ENCODE results near the gene CFAP251. TPM values are rescaled to one million over a fixed set of nuclear protein-coding genes. Genes with fewer than 3 reads are reported as not detected.
"Not testable (repeated sequence)": the region's sequence is repeated elsewhere in the genome, so short reads cannot be mapped to it uniquely, and the experiment has no call there.

Gene CFAP251
- total RNA-seq, 1 experiment from 2014 or later: 5.2 TPM

- no peak for DNase-seq (ENCODE audit: low spot score)
Measured at GRCh38 chr12:122026706-122027333, 108.4 kb downstream of the CFAP251 start.

- no peak for DNase-seq (ENCODE audit: low spot score)
Measured at GRCh38 chr12:122028165-122028904, 109.9 kb downstream of the CFAP251 start.

GRCh38 chr12:122028905-122029560 lies 110.6 kb downstream of the CFAP251 start:
- DNase-seq (ENCODE audit: low spot score): no peak

GRCh38 chr12:122029620-122030423 lies 111.4 kb downstream of the CFAP251 start:
- no peak for DNase-seq (ENCODE audit: low spot score)

- no peak for DNase-seq (ENCODE audit: low spot score)
Measured at GRCh38 chr12:122030424-122031035, 112.1 kb downstream of the CFAP251 start.

- peak; percentile 27 for DNase-seq (ENCODE audit: low spot score)
Measured at GRCh38 chr12:122031342-122032216, 113.2 kb downstream of the CFAP251 start.

GRCh38 chr12:122032580-122032979 lies 114.2 kb downstream of the CFAP251 start:
- no peak for DNase-seq (ENCODE audit: low spot score)

GRCh38 chr12:122035292-122035691 lies 116.9 kb downstream of the CFAP251 start:
- no peak for DNase-seq (ENCODE audit: low spot score)

GRCh38 chr12:122036153-122036552 lies 117.8 kb downstream of the CFAP251 start:
- DNase-seq (ENCODE audit: low spot score): no peak

GRCh38 chr12:122040579-122041386 lies 122.4 kb downstream of the CFAP251 start:
- DNase-seq (ENCODE audit: low spot score): no peak

GRCh38 chr12:122041458-122041857 lies 123.1 kb downstream of the CFAP251 start:
- not testable (repeated sequence) for DNase-seq (ENCODE audit: low spot score)

GRCh38 chr12:122042910-122043309 lies 124.5 kb downstream of the CFAP251 start:
- no peak for DNase-seq (ENCODE audit: low spot score)

GRCh38 chr12:122043476-122043875 lies 125.1 kb downstream of the CFAP251 start:
- DNase-seq (ENCODE audit: low spot score): no peak

- no peak for DNase-seq (ENCODE audit: low spot score)
Measured at GRCh38 chr12:122045262-122045661, 126.9 kb downstream of the CFAP251 start.

- DNase-seq (ENCODE audit: low spot score): no peak
Measured at GRCh38 chr12:122046145-122046544, 127.8 kb downstream of the CFAP251 start.

- no peak for DNase-seq (ENCODE audit: low spot score)
Measured at GRCh38 chr12:122048151-122048550, 129.8 kb downstream of the CFAP251 start.

GRCh38 chr12:122049827-122050226 lies 131.4 kb downstream of the CFAP251 start:
- no peak for DNase-seq (ENCODE audit: low spot score)

- no peak for DNase-seq (ENCODE audit: low spot score)
Measured at GRCh38 chr12:122050706-122051105, 132.3 kb downstream of the CFAP251 start.

- peak; percentile 66 for DNase-seq (ENCODE audit: low spot score)
Measured at GRCh38 chr12:122051231-122051876, 133.0 kb downstream of the CFAP251 start.
